HS-27A (cell line): ENCODE results near the gene EXOSC7.

ENCODE experiments used
- DNase-seq: peaks from one replicate; pipeline ENCODE4 v3.0.0-alpha.2; 2012; ENCODE audit warnings: low read depth, missing footprints

The EXOSC7 gene

DNA sequence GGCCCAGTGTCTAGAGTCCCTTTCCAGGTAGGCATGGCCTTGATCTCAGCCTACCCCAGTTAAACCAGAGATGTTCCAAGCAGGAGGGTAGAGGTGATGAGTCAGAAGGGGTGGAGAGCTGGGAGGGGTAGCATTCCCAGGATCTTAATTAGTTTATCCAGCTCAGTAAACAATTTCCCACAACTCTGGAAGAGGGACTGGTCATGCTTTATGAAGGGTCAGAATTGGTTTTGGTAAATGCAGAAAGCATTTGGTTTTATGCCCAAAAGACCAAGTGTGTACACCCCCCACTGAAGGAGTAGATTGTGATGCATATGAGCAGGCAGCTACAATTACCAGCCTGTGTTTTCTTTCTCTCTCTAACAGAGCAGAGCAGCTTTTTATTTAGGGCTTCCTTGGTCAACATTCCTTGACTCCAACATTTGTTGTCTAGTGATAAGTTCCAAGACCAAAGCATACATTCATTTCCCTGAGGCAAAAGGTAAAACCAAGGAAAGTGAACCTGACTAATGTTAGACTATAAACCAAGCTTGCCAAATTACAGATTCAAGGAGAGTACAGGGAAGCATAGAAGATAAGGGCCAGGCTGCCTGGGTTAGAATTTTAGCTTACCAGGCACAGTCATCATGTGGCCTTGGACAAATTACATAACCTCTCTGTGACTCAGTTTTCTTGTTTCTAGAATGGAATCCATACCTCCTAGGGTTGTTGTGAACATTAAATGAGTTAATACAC lies 17.6 kb downstream of the EXOSC7 start:
- no peak for DNase-seq

DNA sequence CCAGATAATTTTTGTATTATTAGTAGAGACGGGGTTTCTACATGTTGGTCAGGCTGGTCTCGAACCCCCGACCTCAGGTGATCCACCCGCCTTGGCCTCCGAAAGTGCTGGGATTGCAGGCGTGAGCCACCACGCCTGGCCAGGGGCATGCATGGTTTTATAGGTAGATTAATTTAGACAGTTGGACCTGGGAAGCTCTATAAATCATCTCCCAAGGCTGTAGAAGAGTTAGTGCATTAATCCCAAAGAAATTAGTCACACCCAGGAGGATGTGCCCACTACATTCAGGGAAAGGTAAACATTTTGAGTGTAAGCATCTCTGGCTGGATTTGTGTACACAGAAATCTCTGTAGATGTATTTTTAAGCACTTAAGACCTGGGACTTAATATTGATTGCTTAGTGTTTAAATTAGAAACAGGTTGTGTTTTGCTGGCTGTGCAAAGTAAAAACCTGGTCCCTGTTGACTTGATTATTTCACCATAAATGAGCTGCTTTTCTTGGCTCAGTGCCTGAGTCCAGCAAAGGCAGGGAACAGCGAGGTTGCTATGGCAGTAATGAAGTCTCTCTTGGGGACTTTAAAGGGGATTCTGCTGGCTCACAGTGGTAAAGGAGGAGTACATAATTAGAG lies 19.2 kb downstream of the EXOSC7 start:
- no peak for DNase-seq

DNA sequence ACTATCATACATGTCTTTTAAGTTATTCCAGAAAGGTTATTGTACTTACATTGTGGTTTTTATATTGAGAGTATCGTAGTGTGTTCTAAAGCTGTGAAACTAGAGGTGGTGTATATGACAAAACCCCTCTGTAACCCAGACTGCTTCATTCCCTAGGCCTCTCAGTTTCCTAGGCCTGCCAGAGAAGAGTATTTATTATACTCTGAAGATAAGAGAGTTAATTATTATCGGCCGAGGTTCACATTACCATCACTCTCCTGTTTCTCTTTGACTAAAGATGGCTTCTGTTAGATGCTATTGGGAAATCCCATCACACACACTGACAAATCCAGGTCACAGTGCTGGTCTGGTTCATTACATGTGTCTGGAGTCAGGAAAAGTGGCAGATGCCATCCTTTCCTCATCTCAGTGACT lies 20.5 kb downstream of the EXOSC7 start:
- no peak for DNase-seq

DNA sequence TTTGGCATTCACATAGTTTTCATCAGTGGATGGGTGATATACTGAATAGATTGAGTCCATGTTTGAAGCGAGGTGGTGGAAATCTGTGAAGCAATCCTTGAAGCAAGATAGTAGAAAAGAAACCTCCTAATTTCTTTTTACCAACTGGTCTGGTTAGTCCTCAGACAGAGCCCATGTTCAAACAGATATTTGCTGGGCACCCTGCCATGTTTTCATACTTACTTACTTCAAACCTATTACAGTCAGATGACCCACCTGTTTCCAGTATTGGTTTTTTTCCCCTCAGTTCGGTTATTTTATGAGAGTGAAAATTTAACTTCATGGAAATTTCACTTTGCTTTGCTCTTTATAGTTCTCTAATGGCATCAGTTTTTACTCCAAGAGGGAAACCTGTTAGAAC lies 23.7 kb downstream of the EXOSC7 start:
- no peak for DNase-seq

DNA sequence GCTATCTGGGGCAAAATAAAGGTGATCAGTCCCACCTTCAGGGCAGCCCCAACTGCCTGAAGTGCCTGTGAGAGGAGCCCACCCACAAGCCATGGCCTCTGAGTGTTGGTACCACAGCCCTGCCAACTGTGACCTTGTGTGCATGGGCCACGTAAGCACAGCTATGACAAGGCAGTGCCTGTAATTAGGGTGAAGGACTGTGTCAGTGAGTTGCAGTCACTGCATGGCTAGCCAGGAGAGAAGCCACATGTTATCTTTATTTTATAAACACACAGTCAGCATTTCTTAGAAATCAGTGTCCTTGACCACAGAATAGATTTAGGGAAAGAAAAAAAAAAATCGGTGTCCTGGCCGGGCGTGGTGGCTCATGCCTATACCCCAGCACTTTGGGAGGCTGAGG lies 24.8 kb downstream of the EXOSC7 start:
- no peak for DNase-seq

DNA sequence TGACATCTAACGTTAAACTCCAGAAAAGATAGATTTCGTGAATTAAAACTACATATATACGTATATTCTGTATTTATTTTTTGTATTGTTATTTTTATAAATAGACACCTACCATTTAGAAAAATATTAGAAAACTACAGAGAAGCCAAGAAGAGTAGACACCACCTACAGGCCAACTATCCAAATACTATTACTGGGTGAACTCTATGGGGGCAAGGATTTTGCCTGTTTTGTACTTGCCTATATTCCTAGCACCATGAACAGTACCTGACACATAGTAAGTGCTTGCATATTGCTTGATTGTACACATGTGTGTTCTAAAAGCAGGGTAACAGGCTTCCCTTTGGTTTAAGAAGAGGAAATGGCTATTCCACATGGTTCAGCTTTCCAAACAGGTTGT lies 25.7 kb downstream of the EXOSC7 start:
- no peak for DNase-seq

DNA sequence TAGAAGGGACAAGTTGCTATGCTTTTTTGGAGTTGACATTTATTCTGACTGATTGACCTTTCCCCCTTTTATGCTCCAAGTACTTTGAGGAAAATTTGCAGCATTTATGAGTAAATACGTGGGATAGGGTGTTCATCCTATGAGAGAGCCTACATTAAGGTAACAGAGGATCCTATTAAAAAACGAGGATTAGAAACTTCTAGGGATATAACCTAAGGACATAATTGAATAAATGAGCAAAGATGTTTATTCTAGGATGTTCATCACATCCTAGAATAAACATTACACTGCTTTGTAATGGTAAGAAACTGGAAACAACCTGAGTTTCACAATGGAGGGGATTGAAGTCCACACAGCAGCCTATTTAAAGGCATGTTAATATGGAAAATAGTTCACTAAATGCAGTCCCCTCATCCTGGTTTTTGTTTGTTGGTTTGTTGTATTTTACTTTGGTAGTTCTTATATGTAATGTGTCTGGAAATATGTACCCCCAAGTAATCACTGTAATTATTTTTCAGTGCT lies 26.2 kb downstream of the EXOSC7 start:
- no peak for DNase-seq

DNA sequence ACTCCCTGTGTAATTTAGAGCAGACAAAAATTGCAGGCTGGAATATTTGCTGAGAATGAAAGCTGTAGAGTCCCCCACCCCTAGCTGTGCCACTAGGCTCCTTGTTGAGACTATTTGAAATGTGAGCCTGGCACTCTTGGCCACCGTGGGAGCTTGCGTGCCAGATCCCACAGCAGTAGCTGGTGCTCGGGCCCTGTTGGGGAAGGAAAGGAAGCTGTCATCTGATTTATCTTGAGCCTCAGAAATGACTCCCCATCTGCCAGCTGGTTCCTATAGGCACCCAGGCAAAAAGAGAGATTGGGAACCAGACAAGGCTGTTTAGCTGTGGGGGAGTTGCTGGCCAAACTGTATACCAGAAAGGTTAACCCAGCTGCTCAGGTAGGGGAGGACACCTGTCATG lies 26.7 kb downstream of the EXOSC7 start:
- no peak for DNase-seq

DNA sequence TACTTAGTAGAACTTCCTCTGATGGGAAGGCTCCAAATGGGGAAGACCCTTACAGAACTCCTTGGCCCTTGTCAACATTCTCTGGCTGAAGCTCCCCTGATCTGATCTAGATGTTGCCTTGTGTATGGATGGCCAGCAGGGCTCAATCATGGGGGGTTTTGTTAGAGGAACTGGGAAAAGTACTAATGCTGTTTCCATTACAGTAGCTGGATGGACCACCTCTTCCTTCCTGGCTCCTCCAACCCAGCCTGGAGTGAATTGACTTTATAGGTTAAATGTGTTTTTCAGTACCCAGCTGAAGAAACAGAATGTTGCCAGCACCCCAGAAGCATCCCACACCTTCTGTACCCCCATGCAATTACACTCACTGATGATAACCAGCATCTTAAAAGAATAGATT lies 27.4 kb downstream of the EXOSC7 start:
- DNase-seq, result no peak

DNA sequence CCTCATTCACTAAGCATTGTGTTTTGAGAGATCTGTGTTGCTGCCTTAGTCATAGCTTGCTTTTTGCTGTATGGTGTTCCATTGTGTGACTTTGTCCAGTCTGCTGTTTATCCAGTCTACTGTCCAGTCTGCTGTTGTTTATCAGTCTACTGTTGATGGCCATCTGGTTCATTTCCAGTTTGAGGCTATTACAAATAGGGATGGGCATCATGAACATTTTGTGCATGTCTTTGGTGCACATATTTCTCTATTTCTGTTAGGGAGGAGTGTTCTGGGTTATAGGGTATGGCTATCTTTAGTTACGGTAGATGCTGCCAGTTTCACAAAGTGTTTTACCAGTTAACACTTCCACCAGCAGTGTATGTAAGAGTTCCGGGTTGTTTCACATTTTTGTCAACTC lies 27.8 kb downstream of the EXOSC7 start:
- no peak for DNase-seq

DNA sequence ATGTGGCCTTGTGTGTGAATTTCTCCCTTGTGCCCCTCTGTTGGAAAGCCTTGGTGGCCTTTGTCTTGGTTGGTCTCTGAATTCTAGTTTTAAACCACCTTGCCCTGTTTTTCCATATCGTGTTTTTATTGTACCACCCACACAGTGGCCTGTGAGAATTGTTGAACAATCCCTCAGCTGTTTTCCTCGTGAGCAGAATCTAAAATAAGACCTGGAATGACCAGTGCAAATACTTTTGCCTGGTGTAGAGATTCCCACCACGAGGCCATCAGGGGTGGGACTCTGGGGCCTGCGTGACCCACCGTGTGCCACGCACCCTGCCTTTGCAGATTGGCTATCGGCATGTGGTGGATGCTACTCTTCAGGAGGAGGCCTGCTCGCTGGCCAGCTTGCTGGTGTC lies 31.0 kb downstream of the EXOSC7 start:
- DNase-seq, result no peak

DNA sequence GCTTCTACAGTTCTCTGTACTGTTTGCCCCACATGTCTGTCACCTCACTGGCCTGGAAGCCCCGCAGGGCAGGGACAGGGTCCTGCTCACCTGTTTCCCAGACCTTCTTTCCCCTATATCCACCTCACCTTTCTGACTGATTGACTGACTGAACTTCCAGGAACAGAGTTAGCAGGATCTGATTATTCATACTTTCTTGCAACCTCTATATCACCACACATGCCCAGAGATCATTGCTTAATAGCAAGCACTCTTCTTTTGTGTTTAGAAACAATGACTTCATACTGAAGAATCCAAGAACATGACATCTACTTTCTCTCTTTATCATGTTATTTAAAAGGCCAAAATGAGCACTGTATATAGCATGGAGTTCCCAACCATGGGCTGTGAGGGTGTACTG lies 32.1 kb downstream of the EXOSC7 start:
- DNase-seq, result no peak

DNA sequence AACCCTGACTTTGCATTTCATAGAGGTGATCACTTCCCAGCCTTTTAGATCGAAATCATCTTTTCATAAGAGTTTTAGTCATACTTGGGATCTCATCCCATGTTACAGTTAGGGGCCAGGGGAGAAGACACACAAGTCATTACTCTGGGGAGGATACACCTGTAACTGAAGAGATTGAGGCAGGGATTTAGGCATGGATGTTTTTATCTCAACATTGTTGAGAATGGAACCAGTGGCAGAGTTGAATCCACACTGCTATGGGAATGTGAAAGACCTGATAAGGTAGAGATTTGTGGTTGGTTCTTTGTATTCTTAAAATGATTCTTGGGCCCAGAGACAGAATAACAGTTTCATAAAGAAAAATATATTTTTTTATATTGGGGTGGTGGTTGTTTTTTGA lies 33.8 kb downstream of the EXOSC7 start:
- DNase-seq, result no peak

DNA sequence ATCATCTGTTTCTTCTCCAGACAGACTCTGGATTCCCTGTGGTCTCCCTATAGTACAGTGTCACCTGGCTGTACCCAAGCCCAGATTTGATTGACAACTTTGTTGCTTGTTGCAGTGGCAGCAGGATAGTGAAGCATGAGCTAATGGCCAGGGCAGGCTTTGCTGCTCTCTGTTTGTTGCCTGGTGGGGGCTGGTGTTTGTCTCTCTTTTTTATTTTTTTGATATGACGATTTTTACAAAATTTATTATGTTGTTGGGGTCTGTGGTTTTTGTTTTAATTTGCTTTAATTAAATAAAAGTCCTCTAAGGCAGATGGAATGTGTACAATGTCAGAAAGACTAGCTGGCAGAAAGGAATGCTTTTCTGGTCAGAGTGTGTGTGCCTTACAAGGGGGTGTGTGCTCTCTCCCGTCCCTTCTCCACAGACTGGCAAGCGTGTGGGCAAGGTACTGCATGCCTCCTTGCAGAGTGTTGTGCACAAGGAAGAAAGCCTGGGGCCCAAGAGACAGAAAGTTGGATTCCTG lies 34.8 kb downstream of the EXOSC7 start:
- DNase-seq, result peak; percentile 68

DNA sequence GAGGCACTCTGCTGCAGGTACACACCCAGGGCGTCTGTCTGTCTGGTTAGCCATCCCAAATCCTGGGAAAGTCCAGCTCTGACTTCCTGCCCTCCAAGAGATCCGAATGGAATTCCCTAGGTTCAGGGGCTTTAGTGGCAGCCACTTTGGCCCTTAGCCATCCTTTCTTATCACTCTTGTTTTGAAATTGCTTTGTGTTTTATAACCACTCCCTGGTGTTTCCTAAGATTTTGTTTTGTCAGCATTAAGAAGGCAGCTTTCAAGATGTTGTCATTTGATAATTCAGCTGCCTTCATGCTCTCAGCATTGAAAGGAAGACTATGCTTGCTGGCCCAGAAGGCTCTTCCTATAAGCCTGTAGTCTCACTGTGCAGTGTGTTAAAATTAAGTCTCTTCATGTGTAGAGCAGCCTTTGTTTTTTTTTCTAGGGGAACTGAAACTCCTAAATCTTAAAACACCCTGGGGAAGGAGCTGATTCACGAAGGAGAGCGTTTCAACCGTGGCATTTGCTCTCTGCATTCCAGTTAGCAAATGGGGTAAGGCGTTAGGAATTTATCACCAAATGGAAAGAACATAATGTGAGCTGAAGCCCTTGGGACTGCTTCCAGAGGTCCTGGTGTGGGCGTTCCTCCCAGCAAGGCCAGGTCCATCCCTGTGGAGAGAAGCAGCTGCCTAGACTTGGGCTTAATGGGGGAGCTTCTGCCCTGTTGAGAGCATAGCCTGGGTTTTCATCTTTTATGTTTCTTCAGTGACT lies 35.9 kb downstream of the EXOSC7 start:
- peak; percentile 92 for DNase-seq

DNA sequence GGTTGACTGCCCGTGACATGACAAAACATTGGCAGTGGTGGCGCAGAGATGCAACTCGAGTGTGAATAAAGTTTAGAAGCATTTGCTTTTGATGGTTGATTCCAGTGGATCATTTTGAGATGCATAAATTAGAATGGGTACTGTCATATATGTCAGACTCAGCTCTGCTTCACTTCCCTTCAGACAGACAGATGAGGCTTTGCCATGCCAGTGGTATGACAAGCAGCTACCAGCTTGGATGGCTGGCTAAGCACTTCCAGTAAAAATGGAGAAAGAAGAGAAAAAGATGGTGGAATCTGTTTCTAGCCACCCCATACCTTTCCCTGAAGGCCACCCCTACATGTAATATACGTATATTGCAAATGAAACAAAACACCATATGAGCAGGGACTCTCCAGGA lies 36.5 kb downstream of the EXOSC7 start:
- no peak for DNase-seq

DNA sequence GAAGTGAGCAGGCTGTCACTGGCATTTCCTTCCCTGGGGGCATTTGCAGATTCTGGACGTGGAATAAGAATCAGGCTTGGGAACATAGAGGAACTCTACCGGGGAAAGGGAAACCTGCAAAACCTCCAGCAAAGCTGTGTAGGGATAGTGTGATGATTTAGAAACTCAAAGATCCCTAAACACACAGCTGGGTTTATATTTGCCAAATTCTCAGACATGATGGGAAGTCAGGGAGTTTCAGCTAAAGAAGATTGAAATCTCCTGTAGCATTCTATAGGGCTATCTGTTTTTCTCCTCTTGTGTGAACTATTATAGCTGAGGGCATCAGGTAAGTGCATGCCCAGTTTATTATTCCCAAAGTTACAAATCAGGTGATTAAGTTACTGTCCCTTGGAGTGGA lies 40.9 kb downstream of the EXOSC7 start:
- DNase-seq, result no peak

DNA sequence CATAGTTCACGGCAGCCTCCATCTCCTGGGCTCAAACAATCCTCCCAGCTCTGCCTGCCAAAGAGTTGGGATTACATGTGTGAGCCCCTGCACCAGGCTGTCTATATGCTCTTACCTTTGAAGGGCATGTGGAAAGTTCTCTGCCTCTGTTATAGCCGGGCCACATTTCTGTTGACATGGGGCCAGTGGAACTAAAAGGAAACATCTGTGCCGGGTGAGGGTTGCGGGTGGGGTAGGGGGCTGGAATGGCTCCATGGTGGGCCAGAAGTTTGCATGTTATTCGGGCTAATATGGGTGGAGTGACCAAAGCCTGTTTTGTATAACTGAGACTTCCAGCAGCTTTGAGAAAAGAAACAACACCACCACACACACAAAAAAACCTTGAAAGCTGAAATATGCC lies 41.8 kb downstream of the EXOSC7 start:
- DNase-seq, result no peak

DNA sequence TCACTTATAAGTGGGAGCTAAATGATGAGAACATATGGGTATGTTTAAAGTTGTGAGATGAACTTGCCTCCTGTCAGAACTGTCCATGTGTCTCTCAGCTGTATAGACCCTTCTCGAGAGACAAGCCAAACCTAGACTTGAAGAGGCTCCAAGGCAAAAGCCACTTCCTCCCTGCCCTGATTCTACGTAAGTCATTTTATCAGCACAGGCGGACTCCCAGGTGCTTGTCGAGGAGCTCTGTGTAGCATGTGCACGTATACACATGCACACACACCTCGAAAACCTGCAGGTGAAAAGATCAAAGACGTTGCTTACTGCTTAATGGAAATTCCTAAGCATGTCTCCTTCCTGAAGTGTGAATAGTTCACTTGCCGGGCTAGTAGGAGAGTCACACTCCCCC lies 44.5 kb downstream of the EXOSC7 start:
- DNase-seq, result no peak

DNA sequence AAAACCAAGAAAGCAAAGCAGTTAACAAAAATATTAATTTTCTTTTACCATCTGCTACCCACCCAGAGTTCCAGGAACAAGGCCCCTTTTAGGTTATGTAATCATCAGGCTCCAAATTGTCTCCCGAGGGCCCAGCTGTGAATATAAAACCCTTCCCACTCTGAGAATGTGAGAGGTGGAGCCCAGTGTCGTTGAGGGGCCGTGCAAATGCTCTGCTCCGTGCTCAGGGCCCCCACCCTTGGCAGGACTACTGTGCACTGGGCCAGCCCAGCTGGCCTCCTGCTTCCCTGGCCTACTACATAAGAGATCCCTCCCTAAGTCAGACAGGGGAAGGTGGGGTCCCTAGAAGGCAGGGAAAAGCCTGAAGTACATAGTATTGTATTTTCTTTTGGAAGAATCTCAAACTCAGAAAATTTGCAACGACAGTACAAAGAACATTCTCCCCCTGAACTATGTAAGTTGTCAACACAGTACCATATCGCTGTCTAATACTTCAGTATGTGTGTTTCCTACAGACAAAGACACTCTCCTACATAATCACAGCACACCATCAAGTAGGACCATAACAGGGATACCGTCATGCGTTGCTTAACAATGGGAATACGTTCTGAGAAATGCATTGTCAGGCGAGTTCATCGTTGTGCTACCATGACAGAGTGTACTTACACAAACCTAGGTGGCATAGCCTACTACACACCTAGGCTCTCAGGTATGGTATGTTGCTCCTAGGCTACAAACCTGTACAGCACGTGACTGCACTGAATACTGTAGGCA lies 45.7 kb downstream of the EXOSC7 start:
- DNase-seq, result no peak

DNA sequence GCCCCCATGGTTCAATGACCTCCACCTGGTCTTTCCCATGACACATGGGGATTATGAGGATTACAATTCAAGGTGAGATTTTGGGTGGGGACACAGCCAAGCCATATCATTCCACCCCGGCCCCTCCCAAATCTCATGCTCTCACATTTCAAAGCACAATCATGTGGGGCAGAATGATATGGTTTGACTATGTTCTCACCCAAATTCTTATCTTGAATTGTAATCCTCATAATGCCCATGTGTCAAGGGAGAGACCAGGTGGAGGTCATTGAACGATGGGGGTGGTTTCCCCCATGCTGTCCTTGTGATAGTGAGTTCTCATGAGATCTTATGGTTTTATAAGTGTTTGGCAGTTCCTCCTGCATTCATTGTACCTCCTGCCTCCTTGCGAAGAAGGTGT lies 47.6 kb downstream of the EXOSC7 start:
- no peak for DNase-seq
